Left colon (tissue), 2 donors: ENCODE data around the gene BZW1. TPM values are rescaled to one million over a fixed set of nuclear protein-coding genes. Genes with fewer than 3 reads are reported as not detected.

Source experiments
- ATAC-seq: fragments of 200-7000 bp; cut with Tn5 transposase; one replicate; pipeline ENCODE4 v1.9.1; 2020; ENCODE audit warnings: mild to moderate bottlenecking, moderate library complexity
- DNase-seq, 2 donors: peaks; one replicate each; pipeline ENCODE4 v3.0.0-alpha.2; 2020
- intact Hi-C, 2 donors: fragments of 100-400 bp; cut with DNase I in 1 of 2; cut with micrococcal nuclease in 1 of 2; formaldehyde crosslinking; loops; one replicate each; pipeline versions ENCODE4 v1.11.2 to v1.14.0; 2022; cut with DNase I, micrococcal nuclease
- long read RNA-seq: library from polyadenylated mRNA; unstranded; transcript quantifications from one replicate; pipeline ENCODE4 v2.0.0, GENCODE V29; 2021
- total RNA-seq, 2 donors: library from RNA; stranded (reverse); fragmentation: NEBNext Ultra II Directional; extraction: Animal tissue kit (Norgen Biotek cat#: 25700); gene quantifications; one replicate each; pipeline ENCODE4 v1.2.1, GENCODE V29; 2021
- donor health status: DM: no; HTN: no; CAD: no.
- donor health status: DM: yes; HTN: yes; CAD: no.

Gene BZW1
- 100 to 1,000 TPM; 211 to 240 TPM for total RNA-seq
- long read RNA-seq, full-length matches to known transcripts, result 247 of 280 reads
- long read RNA-seq, partial matches to known transcripts, result 7 of 280 reads
- long read RNA-seq, other reads (novel, unspliced or antisense), result 26 of 280 reads

GRCh38 chr2:200811333-200812121 is at the start of gene BZW1:
Gene BZW1, plus strand, starts transcription at chr2:200811910. Its CDS starts 1,308 bp downstream, at chr2:200813218.
- DNase-seq (peak; percentile 96), ATAC-seq (peak; percentile 88)
- intact Hi-C loops, result loop anchor here in 1 of 2 donors (10.0 kb wide), 1 partner anchor 97 kb away; no protein-coding TSS in a partner anchor

GRCh38 chr2:200762127-200762526 is 49.6 kb upstream of the BZW1 start:
- intact Hi-C loops, result no loop called here
- no peak for DNase-seq
- ATAC-seq, result no peak

- no peak for DNase-seq
- peak; percentile 37 for ATAC-seq
- intact Hi-C loops, result no loop called here
Measured at GRCh38 chr2:200763422-200763821, 48.3 kb upstream of the BZW1 start.

GRCh38 chr2:200765139-200765951 is 46.4 kb upstream of the BZW1 start:
- ATAC-seq (peak; percentile 55), DNase-seq (no peak)
- intact Hi-C loops, result no loop called here

- intact Hi-C loops, result no loop called here
- ATAC-seq (peak; percentile 71), DNase-seq (no peak)
Measured at GRCh38 chr2:200765995-200766660, 45.6 kb upstream of the BZW1 start.

DNA sequence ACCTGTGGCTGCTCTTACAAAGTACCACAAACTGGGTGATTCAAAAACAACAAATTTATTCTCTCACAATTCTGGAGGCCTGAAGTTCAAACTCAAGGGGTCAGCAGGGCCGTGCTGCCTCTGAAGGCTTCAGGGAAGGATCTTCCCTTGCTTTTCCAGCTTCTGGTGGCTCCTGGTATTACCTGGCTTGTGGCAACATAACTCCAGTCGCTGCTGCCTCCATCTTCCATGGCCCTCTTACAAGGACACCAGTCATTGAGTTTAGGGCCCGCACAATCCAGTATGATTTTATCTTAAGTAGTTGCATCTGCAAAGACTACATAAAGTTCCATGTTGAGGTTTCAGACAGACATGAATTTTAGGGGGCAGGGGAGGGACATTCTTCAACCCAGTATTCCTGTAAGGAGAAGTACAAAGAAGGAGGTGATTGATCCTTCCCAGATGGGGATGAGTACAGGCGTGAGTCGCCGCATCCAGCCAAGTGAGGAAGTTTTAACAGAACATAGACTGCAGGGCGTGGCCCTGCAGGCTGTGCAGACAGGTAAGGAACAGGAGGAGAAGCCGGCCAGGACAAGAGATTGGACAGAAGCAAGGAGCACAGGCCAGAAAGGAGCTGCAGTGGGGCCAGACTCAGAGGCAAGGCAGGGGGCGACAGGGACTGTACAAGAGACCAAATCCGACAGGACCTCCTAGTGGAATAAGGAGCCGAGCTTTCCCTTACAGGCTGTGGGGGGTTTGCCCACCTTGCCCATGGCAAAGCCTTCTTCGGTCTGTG is 44.4 kb upstream of the BZW1 start:
- peak; percentile 78 for ATAC-seq

DNA sequence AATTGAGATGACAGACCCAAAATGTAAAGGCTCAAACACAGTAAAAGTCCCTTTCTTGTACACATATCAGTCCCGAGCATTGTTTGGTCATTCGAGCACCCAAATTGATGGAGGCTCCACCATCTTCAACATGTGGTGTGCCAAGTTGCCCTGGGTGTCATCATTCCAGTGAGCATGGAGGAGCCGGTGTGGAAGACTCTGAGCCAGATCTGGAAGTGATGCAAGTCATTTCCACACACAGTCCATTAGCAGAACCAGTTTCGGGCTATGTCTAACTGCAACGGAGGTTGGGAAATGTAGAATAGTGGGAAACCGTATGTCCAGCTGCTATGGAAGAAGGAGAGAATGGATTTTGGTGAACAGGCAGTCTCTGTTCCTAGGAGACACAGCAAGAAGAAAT is 40.9 kb upstream of the BZW1 start:
- no peak for DNase-seq
- intact Hi-C loops, result no loop called here
- no peak for ATAC-seq

More for the DNA sequence above, 44.4 kb upstream of the BZW1 start:
- peak in 1 of 2 donors; percentile 24 for DNase-seq
- intact Hi-C loops, result no loop called here

- DNase-seq, result no peak
- intact Hi-C loops, result no loop called here
- no peak for ATAC-seq
Measured at GRCh38 chr2:200772620-200773019, 39.1 kb upstream of the BZW1 start.

DNA sequence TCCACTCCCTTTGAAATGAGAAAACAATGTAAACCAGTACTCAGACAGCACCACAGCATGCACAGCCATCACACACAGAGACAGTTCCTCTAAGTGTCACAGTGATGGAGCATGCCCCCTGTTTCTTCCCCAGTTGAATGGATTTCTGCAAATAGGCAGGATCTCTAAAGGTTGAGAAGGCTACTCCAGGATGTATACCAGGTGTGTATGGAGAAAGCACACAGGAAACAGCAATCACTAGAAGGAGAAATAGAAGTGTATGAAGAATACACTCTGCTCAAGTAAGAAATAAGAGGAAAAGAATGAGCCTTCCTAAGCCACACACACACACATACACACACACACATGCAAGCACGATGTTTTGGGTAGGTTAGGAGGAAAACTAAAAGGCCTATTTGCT is 38.6 kb upstream of the BZW1 start:
- ATAC-seq (no peak), DNase-seq (no peak)
- intact Hi-C loops, result no loop called here

GRCh38 chr2:200774920-200775319 is 36.8 kb upstream of the BZW1 start:
- intact Hi-C loops, result no loop called here
- ATAC-seq (peak; percentile 40), DNase-seq (no peak)

GRCh38 chr2:200777275-200777674 is 34.4 kb upstream of the BZW1 start:
- ATAC-seq, result peak; percentile 93

GRCh38 chr2:200778038-200778437 is 33.7 kb upstream of the BZW1 start:
- DNase-seq (no peak), ATAC-seq (no peak)
- intact Hi-C loops, result no loop called here

More at GRCh38 chr2:200777275-200777674, 34.4 kb upstream of the BZW1 start:
- intact Hi-C loops, result no loop called here
- no peak for DNase-seq

DNA sequence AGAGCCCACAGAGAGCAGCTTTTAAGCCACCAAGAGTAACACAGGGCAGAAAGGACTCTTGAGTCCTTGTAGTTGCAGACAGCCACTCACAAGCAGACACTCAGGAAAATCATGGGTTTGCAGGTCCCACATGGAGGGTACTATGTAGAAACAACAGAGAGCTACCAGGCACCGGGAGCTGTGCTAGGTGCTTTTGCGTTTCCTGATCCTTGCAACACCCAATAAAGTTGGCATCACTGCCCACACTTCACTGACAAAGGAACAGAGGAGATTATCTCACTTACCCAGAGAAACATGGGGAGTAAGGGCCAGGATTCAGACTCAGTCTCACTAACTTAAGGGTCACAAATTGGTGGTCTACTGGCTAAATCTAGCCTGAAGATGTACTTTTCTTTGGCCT is 32.5 kb upstream of the BZW1 start:
- DNase-seq (no peak), ATAC-seq (no peak)
- intact Hi-C loops, result no loop called here

DNA sequence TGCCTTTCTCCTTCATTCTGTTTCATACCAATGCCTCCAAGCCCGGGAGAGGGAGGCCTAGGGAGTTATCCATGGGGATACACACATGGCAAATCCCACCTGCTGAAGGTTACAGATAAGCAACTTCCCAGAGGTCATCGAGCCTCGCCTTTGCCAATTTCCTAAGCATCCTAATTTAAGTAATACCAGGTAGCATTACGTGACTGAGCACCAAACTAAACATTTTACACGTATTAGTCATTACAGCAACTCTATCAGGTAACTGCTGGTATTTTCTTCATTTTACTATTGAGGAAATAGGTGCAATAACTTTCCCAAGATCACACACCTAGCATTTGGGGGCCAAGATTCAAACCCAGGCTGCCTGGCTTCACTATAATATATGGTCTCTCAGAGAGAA is 30.1 kb upstream of the BZW1 start:
- DNase-seq, result no peak
- intact Hi-C loops, result no loop called here
- no peak for ATAC-seq

GRCh38 chr2:200782251-200782650 is 29.5 kb upstream of the BZW1 start:
- DNase-seq, result no peak
- intact Hi-C loops, result no loop called here
- peak; percentile 62 for ATAC-seq

GRCh38 chr2:200784215-200784614 is 27.5 kb upstream of the BZW1 start:
- ATAC-seq (no peak), DNase-seq (no peak)
- intact Hi-C loops, result no loop called here

DNA sequence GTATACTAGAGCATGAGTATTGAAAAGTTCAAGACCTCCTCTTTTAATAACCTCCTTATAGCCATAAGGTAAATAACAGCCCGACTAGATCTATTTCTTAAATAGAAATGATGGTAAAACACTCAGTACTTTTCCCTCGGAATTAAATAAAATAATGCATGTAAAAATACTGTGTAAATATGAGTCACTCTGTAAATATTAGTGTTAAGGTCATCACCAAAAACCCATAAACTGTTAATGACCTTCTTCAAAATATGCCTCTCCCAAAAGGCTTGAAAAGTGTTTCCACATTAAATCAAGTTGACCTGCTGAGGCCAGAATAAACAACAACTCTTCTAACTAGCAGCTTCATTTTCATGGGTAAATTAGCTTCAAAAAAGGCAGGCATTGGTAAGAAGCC is 25.3 kb upstream of the BZW1 start:
- peak; percentile 58 for ATAC-seq
- intact Hi-C loops, result no loop called here

GRCh38 chr2:200786826-200787225 is 24.9 kb upstream of the BZW1 start:
- DNase-seq (no peak), ATAC-seq (peak; percentile 65)
- intact Hi-C loops, result no loop called here

More for the DNA sequence above, 25.3 kb upstream of the BZW1 start:
- no peak for DNase-seq
